ENCODE data around the gene RPRD1B.
A peak's percentile ranks its signal among the peaks of the same experiment; 100 is the strongest.

Gene RPRD1B

GRCh38 chr20:38138086-38138778 is 104.7 kb downstream of the RPRD1B start:
- TF ChIP-seq, protein P1, sequence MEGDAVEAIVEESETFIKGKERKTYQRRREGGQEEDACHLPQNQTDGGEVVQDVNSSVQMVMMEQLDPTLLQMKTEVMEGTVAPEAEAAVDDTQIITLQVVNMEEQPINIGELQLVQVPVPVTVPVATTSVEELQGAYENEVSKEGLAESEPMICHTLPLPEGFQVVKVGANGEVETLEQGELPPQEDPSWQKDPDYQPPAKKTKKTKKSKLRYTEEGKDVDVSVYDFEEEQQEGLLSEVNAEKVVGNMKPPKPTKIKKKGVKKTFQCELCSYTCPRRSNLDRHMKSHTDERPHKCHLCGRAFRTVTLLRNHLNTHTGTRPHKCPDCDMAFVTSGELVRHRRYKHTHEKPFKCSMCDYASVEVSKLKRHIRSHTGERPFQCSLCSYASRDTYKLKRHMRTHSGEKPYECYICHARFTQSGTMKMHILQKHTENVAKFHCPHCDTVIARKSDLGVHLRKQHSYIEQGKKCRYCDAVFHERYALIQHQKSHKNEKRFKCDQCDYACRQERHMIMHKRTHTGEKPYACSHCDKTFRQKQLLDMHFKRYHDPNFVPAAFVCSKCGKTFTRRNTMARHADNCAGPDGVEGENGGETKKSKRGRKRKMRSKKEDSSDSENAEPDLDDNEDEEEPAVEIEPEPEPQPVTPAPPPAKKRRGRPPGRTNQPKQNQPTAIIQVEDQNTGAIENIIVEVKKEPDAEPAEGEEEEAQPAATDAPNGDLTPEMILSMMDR (conservative IDR thresholded peaks at IDR 0.05; ENCODE audit: low read depth, low read length), result no peak
- DNase-seq (ENCODE audit: low read depth), result no peak
- H3K4me3 ChIP-seq (ENCODE audit: low read depth, low read length), result no peak overlapping the region

DNA sequence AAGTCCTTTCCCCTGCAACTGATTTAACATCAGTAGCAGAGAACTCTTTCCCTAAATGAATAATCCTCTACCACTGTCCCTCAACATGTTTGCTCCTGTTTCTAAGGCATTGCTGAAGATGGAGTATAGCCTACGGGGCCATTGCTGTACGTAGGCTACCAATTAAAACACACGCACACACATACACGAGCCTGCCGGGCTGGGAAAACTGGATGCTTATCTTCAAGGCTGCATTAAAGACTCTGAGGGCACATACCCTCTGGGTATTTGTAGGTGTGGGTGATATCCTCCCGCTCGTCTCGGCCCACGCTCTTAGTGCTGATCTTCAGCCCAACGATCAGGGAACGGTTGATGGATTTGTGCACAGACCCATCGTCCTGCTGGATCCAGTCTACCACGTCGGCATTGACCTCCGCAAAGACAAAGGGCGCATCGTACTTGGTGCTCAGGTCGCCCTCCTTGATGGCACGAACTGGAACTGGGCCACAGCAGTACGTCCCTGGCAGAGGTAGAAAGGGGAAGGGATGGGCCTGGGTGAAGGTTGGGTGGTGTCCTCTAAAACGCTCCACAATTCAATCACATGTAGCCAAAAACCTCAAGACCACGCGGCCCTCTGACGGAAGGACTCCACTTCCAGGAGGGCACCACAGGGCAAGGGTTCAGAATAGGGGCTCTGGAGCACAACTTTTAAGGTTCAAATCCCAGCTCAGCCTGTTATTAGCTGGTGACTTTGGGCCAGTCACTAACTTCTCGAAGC is 105.8 kb downstream of the RPRD1B start:
- H3K4me3 ChIP-seq (ENCODE audit: low read depth, low read length), result no peak overlapping the region
- TF ChIP-seq, protein P1 (conservative IDR thresholded peaks at IDR 0.05; ENCODE audit: low read depth, low read length), result no peak
- no peak for DNase-seq (ENCODE audit: low read depth)

GRCh38 chr20:38139977-38140753 is 106.6 kb downstream of the RPRD1B start:
- peak; percentile 77 for DNase-seq (ENCODE audit: low read depth)
- TF ChIP-seq, protein P1 (conservative IDR thresholded peaks at IDR 0.05; ENCODE audit: low read depth, low read length), result no peak
- H3K4me3 ChIP-seq (ENCODE audit: low read depth, low read length), result no peak overlapping the region

GRCh38 chr20:38141204-38141888 is 107.8 kb downstream of the RPRD1B start:
- TF ChIP-seq, protein P1 (conservative IDR thresholded peaks at IDR 0.05; ENCODE audit: low read depth, low read length), result no peak
- no peak for DNase-seq (ENCODE audit: low read depth)
- no peak overlapping the region for H3K4me3 ChIP-seq (ENCODE audit: low read depth, low read length)

Measured in choroid plexus epithelial cell (primary cell).